GM19193 (cell line): ENCODE measurements around the gene HAPLN1.

Experiments
- POLR2A ChIP-seq: IDR thresholded peaks from 4 replicates; pipeline ENCODE4 v1.6.1; 2011; ENCODE audit not compliant: insufficient read depth, insufficient read length; ENCODE audit errors: extremely low read depth

Gene HAPLN1

DNA sequence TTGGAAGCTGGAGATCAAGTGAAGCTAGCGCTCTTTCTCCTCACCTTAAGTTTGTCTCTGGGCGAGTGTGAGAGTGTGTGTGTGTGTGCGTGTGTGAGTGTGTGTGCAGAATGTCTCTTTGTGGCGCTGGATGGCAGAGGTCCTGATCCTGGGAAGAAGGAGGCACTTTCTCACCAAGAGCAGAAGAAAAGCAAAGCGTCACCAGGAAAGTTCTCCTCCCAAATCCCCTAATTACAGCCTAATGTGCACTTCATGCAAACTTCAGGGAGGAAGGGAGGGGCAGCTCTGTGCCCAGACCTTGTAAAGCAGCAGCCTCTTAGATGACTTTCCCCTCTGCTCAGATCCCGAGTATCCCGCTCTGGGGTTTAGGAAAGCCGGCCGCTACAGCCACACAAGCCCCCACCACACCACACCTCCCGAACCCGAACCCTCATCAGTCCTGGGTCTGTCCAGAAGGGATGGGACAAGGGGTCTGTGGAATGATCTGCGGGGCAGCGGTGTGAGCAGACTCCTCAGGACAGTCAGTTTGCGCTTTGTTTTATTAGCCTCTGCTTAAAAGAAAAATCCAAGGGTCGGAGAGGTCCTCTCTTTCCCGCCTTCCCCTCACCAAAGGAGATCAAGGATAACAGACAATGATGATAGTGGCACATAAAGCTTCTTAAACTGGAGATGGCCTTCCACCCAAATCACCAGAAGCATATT, at the start of gene HAPLN1:
Gene HAPLN1 (minus strand): TSS at position 20 of the 702 bp plus-strand sequence. CDS start 47,332 bp downstream, outside the sequence.
- TF ChIP-seq POLR2A = no peak

DNA sequence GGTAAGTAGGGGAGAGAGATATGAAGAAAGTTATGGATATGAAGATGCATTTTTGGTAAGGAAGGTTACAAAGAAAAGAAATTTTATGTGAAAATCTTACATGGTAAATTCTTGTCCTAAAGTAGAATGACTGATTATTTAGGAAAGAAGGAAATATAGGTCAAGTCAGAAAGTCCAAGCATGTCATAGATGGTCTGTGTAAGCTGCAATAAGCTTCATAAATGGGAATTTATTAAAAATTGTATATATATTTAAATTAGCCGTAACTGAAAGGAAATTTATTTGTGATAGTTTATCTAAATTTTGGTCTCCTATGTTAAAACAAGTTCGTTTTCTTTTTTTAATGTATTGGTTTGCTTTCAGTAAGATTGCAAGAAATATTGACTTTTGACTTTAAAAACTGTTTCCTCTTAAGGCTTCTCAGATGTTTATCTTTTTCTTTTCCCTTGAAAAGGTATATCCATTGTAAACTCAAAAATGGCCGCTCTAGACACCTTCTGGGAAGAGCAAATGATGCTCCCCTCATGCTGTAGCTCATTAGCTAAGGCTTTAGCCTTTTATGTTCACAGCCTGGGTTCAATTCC, 46.8 kb upstream of the HAPLN1 start:
- TF ChIP-seq POLR2A = no peak

DNA sequence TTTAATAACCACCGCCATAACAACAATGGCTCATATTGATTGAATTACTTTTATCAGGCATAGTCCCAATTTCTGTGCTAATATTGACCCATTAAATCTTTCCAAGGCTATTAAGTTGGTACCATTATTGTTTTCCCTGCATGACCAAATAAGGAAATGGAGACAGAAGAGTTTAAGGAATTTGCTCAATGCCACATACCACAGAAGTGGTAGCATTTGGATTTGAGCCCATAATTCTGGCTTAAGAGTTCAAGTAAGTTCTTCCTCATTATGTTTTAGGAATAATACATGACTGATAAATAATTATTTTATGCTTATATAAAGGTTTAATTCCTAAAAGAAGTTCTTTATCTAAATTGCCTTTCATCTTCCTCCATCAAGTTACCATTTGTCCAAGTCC, 43.4 kb upstream of the HAPLN1 start:
- no peak for TF ChIP-seq POLR2A

DNA sequence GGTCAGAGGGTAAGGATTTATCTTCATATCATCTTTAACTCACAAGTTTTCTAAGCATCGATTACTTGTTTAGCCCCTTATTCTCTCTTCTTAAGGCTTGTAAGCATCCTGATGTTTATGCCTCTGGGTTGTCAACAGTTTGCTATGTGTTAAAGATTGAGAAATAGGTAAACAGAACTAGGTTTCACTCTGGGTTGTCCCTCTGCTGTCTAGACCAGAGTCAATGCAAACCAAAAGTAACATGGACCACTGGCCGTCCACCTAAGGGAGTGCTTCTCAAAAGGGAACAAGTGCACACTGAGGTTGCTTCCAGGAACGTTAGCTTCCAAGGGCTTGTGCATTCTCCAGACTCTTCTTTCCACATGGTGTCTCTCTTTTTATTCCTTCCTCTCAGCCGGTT, 39.9 kb upstream of the HAPLN1 start:
- TF ChIP-seq POLR2A = no peak

DNA sequence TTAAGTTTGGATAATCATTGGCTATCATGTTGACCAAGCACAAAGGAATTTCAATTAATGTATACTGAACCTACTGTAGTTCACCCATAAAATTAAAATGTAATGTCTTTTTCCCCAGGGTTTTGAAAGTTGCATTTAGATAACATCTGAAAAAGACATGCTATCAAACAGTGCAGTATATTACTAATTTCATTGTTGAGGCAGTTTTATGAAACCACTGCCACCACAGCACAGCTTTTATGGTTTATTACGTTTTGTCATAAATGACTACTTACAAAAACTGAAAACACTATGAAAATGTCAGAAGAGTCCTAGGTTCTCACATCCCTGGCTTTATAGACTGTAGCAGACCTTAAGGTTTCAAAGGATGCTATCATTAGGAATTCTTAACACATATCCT, 32.0 kb upstream of the HAPLN1 start:
- TF ChIP-seq POLR2A = no peak

DNA sequence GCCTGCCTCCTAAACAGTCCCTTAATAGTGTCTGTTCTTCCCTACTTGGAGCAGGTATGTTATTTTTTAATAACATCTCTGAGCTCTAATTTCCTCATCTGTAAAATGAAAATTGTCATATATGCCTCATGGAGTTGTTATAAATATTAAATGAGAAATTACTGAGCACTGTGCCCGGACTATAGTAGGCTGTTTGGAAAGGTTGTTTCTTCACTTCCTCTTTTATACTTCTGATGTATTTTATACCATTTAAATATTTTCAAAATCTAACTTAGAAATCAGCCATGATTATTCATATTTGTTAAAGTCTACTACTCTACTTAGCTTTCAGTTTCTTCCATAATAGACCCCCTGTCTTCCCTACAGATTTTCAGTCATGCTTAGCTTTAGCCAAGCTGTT, 30.5 kb upstream of the HAPLN1 start:
- no peak for TF ChIP-seq POLR2A

DNA sequence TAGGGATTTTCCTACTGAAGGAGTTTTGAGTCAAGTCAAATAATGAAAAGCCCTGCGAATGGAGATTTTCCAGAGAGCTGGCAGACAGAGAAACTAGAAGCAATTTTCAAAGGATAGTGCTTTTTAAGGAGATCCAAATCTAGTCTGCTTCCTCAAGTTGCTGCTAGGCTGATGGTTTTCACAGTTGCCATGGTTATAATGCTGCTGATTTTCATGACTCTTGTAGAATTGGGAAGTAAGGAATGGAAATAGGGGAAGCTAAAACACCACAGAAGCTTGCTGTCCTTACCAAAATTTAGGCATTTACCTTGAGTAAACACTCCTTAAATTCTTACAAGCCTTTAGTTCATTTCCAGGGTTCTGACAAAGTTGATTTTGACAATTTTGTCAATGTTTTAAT, 30.1 kb upstream of the HAPLN1 start:
- TF ChIP-seq POLR2A = no peak

DNA sequence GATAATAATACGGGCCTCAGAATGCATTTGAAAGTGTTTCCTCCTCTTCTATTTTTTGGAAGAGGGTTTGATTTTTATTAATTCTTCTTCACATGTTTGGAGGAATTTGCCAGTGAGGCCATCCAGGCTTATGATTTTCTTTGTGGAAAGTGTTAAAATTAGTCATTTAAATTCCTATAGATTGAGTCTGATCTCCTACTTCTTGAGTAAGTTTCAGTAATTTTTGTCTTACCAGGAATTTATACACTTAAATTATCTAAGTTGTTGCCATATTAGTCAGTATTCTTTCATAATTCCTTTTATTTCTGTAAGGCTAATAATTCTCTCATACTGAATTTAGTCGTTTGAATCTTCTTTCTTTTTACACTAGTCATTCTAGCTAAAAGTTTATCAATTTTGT, 25.2 kb upstream of the HAPLN1 start:
- TF ChIP-seq POLR2A = no peak

DNA sequence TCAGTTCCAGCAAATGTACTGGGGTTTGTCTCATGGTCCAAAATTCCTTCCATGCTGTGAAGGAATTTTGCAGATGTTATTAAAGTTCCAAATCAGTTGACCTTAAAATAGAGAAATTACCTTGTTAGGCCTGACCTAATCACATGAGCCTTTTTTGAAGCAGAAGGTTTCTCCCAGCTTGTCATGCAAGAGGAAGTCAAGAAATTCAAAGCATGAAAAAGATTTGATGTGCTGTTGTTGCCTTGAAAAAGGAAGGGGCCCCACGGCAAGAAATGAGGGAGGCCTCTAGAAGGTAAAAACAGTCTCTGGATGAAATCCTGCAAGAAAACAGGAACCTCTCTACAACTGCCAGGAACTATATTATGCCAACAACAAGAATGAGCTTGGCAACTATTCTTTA, 24.2 kb upstream of the HAPLN1 start:
- no peak for TF ChIP-seq POLR2A

DNA sequence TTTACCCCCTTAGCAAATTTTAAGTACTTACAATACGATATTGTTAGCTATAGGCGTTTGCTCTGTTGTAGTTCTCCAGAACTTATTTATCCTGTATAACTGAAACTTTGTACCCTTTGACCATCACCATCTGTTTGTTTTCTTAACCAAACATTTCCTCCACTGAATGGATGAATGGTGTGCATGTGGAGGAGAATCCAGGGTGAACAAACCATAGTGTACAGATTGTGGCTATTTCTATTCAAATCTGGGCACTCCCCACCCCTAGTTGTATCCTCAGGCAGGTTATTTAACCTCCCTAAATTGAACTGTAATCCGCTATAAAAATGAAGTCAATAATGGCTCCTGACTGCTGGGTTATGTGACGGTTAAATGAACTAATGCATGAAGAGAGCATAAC, 21.4 kb upstream of the HAPLN1 start:
- no peak for TF ChIP-seq POLR2A

DNA sequence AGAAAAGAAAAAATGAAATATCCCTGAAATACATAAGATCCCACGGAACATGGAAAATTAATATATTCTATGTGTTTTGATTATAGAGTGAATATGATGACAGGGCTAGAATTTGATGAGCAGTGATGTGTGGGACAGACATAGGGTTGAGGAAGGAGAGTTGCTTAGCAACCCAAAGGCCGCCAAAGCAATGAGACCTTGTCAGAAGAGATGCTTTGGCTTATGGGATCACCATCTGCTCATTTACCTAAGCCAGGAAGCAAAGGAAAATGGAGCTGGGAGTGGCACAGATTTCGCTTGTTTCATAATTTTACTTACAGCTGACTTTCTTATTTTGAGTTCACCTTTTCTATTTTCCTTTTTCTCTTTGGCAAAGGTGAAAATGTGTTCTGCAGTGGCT, 20.9 kb upstream of the HAPLN1 start:
- TF ChIP-seq POLR2A = no peak

DNA sequence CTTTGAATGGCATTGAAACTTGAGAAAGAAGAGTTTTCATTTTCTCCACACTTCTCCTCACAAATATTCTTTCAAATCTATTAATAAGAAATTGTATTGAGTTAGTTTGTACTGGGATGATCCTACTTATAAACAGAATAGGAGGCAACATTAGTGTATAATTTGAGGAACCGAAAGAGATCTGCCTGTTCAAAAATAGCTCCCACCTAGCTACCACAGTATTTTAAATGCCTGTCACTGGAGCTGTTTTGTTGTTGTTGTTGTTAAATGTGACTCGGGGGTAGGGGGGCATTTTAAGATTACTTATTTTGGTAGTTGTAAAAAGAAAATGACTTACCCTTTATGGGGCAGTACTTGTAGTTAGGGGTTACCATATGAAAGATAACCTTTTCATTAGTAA, 20.1 kb upstream of the HAPLN1 start:
- no peak for TF ChIP-seq POLR2A

DNA sequence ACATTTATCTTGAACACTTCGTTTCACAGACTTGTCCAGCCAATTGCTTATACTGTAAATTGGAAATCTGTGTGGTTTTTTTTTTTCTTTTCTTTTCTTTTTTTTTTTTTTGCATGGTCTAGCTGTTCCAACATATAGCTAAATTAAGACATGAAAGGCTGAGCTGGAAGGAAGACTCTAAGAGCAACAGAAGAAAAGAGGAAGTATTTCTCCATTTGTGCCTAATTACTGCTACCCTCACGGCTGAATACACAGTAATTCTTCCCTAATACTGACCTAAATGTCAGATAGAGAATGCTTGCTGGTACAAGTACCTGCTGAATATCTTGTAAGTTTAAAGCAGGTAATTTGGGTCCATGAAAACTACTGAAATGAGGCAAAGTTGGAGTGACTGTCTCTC, 11.0 kb upstream of the HAPLN1 start:
- TF ChIP-seq POLR2A = no peak

DNA sequence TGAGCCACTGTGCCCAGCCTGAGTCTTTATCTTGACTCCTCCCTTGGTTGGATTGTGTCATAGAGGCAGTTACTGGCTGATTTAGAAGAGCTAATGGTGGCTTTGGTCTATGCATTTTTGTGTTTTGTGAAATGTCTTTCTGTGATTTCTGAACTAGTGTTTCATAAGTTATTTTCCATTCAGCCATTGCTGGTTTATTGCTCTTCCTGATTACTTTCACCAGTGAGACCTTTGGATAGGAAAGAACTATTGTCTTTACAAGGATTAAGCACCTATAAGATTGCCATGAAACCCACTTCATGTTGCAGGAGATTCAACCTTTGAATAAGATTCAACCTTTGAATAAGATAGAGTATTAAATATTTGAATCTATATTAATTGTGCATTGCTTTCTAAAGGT, 8.7 kb upstream of the HAPLN1 start:
- no peak for TF ChIP-seq POLR2A

DNA sequence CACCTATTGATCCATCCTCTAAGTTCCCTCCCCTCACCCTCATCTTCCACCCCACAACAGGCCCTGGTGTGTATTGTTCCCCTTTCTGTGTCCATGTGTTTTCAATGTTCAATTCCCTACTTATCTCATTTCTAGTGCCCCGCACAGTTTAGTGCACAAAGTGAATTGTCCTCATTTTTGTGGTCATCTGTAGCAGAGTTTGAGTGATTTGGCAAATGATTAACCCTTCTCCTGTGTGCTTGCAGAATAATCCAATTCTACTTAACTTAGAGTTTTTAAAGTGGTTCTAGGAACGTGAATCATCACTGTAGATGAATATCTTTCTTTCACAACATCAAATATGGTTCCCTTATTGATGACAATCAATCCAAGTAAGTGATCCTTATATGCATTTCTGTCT, 6.3 kb upstream of the HAPLN1 start:
- TF ChIP-seq POLR2A = no peak

DNA sequence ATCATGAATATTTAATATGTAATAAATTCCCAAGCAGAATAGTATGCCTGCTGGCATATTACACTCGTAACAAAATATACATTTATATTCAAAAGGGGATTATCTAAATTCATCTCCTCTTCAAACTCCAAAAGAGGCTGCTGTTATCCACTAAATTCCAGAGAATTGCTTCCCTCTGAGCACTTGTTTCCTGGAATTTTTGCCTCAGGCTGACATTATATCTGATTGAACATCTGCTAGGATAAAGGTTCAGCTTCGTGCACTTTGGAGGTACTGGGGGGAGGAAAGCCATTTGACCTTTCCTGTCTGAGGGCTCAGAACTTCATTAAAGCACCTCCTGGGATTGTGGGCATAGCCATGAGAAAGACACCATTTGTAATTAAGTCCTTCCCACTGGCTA, 4.3 kb upstream of the HAPLN1 start:
- TF ChIP-seq POLR2A = no peak

DNA sequence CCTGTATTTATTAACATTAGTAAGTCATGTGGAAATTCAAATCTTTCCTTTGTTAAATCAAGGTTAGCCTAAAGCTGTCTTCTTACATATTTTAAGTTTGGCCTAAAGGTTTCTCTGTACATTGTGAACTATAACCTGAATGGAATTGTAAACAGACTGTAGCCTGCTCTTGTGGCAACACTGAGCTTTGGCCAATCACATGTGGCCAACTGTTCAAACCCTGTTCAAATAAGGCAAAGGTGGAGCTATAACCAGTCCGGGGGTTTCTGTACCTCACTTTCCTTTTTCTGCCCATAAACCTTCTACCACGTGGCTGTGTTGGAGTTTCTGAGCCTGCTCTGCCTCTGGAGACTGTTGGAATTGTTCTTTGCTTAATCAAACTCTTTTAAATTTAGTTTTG, 3.3 kb upstream of the HAPLN1 start:
- no peak for TF ChIP-seq POLR2A
